ENCODE results near the gene C9.

GRCh38 chr5:39381376-39381775 is 17.1 kb upstream of the C9 start:
- TF ChIP-seq CTCF (IDR thresholded peaks at IDR 0.05), result no peak
- TF ChIP-seq HEYL (CRISPR knock-in tag; IDR thresholded peaks at IDR 0.05), result no peak
- TF ChIP-seq, protein P1, sequence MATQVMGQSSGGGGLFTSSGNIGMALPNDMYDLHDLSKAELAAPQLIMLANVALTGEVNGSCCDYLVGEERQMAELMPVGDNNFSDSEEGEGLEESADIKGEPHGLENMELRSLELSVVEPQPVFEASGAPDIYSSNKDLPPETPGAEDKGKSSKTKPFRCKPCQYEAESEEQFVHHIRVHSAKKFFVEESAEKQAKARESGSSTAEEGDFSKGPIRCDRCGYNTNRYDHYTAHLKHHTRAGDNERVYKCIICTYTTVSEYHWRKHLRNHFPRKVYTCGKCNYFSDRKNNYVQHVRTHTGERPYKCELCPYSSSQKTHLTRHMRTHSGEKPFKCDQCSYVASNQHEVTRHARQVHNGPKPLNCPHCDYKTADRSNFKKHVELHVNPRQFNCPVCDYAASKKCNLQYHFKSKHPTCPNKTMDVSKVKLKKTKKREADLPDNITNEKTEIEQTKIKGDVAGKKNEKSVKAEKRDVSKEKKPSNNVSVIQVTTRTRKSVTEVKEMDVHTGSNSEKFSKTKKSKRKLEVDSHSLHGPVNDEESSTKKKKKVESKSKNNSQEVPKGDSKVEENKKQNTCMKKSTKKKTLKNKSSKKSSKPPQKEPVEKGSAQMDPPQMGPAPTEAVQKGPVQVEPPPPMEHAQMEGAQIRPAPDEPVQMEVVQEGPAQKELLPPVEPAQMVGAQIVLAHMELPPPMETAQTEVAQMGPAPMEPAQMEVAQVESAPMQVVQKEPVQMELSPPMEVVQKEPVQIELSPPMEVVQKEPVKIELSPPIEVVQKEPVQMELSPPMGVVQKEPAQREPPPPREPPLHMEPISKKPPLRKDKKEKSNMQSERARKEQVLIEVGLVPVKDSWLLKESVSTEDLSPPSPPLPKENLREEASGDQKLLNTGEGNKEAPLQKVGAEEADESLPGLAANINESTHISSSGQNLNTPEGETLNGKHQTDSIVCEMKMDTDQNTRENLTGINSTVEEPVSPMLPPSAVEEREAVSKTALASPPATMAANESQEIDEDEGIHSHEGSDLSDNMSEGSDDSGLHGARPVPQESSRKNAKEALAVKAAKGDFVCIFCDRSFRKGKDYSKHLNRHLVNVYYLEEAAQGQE (IDR thresholded peaks at IDR 0.05), result no peak
- TF ChIP-seq RAD21 (conservative IDR thresholded peaks at IDR 0.05 in 1 of 2, IDR thresholded peaks at IDR 0.05 in 1 of 2), result no peak
- no peak for TF ChIP-seq ELK1 (IDR thresholded peaks at IDR 0.05; ENCODE audit: low read depth, low read length)
- TF ChIP-seq POLR2A (IDR thresholded peaks at IDR 0.05; ENCODE audit: low read length), result no peak
- no peak for TF ChIP-seq MAZ (IDR thresholded peaks at IDR 0.05; ENCODE audit: borderline replicate concordance, low read depth, low read length)

Measured in A549 (cell line).